Measurements from ENCODE around the gene CCDC102A. TPM values are rescaled to one million over a fixed set of nuclear protein-coding genes. Genes with fewer than 3 reads are reported as not detected.

Gene CCDC102A
- total RNA-seq, 4 donors from 2014 or later: 2.2 to 17.7 (median 3.7) TPM

DNA sequence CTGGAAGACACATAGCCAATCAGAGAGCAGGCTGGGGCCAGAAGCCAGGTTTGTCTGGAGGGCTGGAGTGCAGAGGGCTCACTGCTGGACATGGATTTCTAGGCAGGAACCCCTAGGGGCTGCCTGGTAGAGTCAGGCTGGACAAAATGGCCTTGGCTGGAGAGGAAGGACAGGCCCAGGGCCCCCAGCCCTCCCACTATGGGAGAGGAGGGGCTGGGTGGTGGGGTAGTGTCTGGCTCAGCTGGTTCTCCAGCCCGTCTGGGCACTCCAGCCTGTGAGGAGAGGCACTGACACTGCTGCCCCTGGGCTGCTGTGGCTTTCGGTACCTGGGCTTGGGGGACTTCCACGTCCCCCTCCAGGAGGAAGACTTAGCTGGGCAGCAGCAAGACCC, 28.3 kb downstream of the CCDC102A start:
- H3K27me3 ChIP-seq: no peaks in the 10 kb centered on the region
- 88% methylated on average over 3 of the region's 3 CpGs; no CpG with 5 or more reads in 1 of the 2 donors for WGBS, 2 donors (ENCODE audit: low coverage in 1 of 2)
- DNase-seq: no peak
- H3K4me1 ChIP-seq: peaks cover under 1 to 9% (median 3%) of the 10 kb centered on the region in 4 donors
- H3K9me3 ChIP-seq: no peaks in the 10 kb centered on the region
- in situ Hi-C loops (cut with MboI; ENCODE audit: low pct_ligation_motif_present in 1 of 4, low pct_unique_long_range_greater_than_20kb in 1 of 4, low sequenced_read_pairs in 3 of 4) (no loop called here), intact Hi-C loops (cut with DNase I; ENCODE audit: low total_unique reads) (no loop called here)
- TF ChIP-seq POLR2A (IDR thresholded peaks at IDR 0.05) (no peak), EP300 (IDR thresholded peaks at IDR 0.05; ENCODE audit: low read depth) (no peak), POLR2AphosphoS5 (IDR thresholded peaks at IDR 0.05) (no peak)
- TF ChIP-seq, protein P1, sequence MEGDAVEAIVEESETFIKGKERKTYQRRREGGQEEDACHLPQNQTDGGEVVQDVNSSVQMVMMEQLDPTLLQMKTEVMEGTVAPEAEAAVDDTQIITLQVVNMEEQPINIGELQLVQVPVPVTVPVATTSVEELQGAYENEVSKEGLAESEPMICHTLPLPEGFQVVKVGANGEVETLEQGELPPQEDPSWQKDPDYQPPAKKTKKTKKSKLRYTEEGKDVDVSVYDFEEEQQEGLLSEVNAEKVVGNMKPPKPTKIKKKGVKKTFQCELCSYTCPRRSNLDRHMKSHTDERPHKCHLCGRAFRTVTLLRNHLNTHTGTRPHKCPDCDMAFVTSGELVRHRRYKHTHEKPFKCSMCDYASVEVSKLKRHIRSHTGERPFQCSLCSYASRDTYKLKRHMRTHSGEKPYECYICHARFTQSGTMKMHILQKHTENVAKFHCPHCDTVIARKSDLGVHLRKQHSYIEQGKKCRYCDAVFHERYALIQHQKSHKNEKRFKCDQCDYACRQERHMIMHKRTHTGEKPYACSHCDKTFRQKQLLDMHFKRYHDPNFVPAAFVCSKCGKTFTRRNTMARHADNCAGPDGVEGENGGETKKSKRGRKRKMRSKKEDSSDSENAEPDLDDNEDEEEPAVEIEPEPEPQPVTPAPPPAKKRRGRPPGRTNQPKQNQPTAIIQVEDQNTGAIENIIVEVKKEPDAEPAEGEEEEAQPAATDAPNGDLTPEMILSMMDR (IDR thresholded peaks at IDR 0.05): no peak
- H3K36me3 ChIP-seq: no peaks in the 10 kb centered on the region
- H3K4me3 ChIP-seq: no peak overlapping the region
- H3K27ac ChIP-seq: no peak overlapping the region

DNA sequence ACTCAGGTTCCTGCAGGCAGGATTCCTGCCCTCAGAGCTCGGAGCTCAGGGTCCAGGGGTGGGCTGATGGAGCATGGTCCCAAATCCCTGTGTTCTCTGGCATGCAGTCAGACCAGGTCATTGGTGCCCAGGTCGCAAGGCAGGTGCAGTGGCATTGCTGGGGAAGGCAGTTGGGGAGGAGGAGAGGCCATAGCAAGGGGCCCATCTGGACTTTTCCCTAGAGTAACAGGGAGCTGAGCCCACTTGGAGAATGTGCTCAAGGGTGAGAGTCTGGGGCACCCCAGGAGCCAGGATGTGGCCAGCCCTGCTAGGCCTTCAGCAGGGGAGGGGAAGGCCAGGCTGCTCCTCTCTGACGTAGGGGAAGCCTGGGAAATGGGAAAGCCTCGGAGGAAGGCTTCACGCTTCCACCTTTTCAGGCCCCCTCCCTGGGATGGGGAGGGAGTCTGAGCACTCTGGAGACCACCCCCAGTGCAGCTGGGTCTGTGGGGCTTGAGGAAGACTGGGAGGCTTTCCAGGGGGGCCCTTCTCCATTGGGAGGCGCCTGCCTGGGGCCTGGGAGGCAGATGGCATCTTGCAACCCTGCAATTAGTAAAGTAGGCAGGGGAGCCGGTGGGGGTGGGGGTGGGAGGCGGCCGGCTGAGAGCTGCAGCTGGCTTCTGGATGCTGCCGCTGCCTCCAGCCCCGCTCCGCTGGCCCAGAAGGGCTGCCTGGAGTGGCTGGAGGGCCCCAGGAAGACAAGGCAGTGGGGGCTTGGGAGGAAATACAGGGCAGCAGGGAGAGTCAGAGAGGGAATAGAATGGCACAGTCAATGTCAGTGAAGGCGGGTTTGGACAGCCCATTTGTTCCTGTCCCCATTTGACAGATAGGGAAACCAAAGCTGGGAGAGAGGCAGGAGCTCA, 29.0 kb downstream of the CCDC102A start:
- TF ChIP-seq, protein P1 (IDR thresholded peaks at IDR 0.05): no peak
- TF ChIP-seq POLR2AphosphoS5 (IDR thresholded peaks at IDR 0.05): no peak
- no peak for TF ChIP-seq EP300 (IDR thresholded peaks at IDR 0.05; ENCODE audit: low read depth)
- TF ChIP-seq POLR2A (IDR thresholded peaks at IDR 0.05): no peak
- Histone ChIP-seq H3K9me3 (no peaks in the 10 kb centered on the region), H3K4me1 (peaks cover 0 to 5% (median 2%) of the 10 kb centered on the region in 4 donors), H3K4me3 (no peak overlapping the region), H3K27me3 (no peaks in the 10 kb centered on the region), H3K27ac (no peak overlapping the region), H3K36me3 (no peaks in the 10 kb centered on the region)
- in situ Hi-C loops (cut with MboI; ENCODE audit: low pct_ligation_motif_present in 1 of 4, low pct_unique_long_range_greater_than_20kb in 1 of 4, low sequenced_read_pairs in 3 of 4): no loop called here
- DNase-seq: no peak
- intact Hi-C loops (cut with DNase I; ENCODE audit: low total_unique reads): no loop called here
- WGBS, 2 donors (ENCODE audit: low coverage in 1 of 2): 60 to 87% methylated on average over 2 to 11 of the region's 13 CpGs

GRCh38 chr16:57505169-57505568, 31.2 kb downstream of the CCDC102A start:
- TF ChIP-seq, protein P1 (IDR thresholded peaks at IDR 0.05): no peak
- TF ChIP-seq POLR2A (IDR thresholded peaks at IDR 0.05) (no peak), POLR2AphosphoS5 (IDR thresholded peaks at IDR 0.05) (no peak), EP300 (IDR thresholded peaks at IDR 0.05; ENCODE audit: low read depth) (no peak)
- H3K4me3 ChIP-seq: no peak overlapping the region
- no peak overlapping the region for H3K27ac ChIP-seq
- in situ Hi-C loops (cut with MboI; ENCODE audit: low pct_ligation_motif_present in 1 of 4, low pct_unique_long_range_greater_than_20kb in 1 of 4, low sequenced_read_pairs in 3 of 4): no loop called here
- no peaks in the 10 kb centered on the region for H3K36me3 ChIP-seq
- no peaks in the 10 kb centered on the region for H3K9me3 ChIP-seq
- H3K27me3 ChIP-seq: no peaks in the 10 kb centered on the region
- intact Hi-C loops (cut with DNase I; ENCODE audit: low total_unique reads): no loop called here
- WGBS, 2 donors (ENCODE audit: low coverage in 1 of 2): 76 to 100% methylated on average over 1 to 6 of the region's 6 CpGs
- peaks cover 0 to under 1% (median under 1%) of the 10 kb centered on the region in 4 donors for H3K4me1 ChIP-seq
- no peak for DNase-seq

GRCh38 chr16:57504491-57504890, 31.9 kb downstream of the CCDC102A start:
- no peaks in the 10 kb centered on the region for H3K9me3 ChIP-seq
- 86 to 97% methylated on average over 4 to 5 of the region's 5 CpGs for WGBS, 2 donors (ENCODE audit: low coverage in 1 of 2)
- intact Hi-C loops (cut with DNase I; ENCODE audit: low total_unique reads): no loop called here
- no peak for DNase-seq
- no peak overlapping the region for H3K27ac ChIP-seq
- H3K27me3 ChIP-seq: no peaks in the 10 kb centered on the region
- in situ Hi-C loops (cut with MboI; ENCODE audit: low pct_ligation_motif_present in 1 of 4, low pct_unique_long_range_greater_than_20kb in 1 of 4, low sequenced_read_pairs in 3 of 4): no loop called here
- no peaks in the 10 kb centered on the region for H3K36me3 ChIP-seq
- no peak overlapping the region for H3K4me3 ChIP-seq
- TF ChIP-seq, protein P1 (IDR thresholded peaks at IDR 0.05): no peak
- TF ChIP-seq POLR2A (IDR thresholded peaks at IDR 0.05): no peak
- no peak for TF ChIP-seq EP300 (IDR thresholded peaks at IDR 0.05; ENCODE audit: low read depth)
- TF ChIP-seq POLR2AphosphoS5 (IDR thresholded peaks at IDR 0.05): no peak
- no peaks in the 10 kb centered on the region for H3K4me1 ChIP-seq
